A673 (cell line): Measurements from ENCODE around the gene ACTL7B.

Experiments
- CTCF ChIP-seq: fragments of 300-800, 200-600 bp; sonication (generic); conservative IDR thresholded peaks from 2 replicates; pipeline ENCODE4 v1.5.1; 2017; ENCODE audit warnings: low read depth, mild to moderate bottlenecking, antibody characterized with exemption, low read length, moderate library complexity, mixed read lengths
- EZH2 ChIP-seq: fragments of 200-600 bp; sonication (generic); IDR thresholded peaks from 2 replicates; pipeline ENCODE4 v1.6.1; 2017; ENCODE audit warnings: borderline replicate concordance, low read depth, mild to moderate bottlenecking, mixed read lengths, antibody characterized with exemption, low read length; ENCODE audit not compliant: poor library complexity, severe bottlenecking

DNA sequence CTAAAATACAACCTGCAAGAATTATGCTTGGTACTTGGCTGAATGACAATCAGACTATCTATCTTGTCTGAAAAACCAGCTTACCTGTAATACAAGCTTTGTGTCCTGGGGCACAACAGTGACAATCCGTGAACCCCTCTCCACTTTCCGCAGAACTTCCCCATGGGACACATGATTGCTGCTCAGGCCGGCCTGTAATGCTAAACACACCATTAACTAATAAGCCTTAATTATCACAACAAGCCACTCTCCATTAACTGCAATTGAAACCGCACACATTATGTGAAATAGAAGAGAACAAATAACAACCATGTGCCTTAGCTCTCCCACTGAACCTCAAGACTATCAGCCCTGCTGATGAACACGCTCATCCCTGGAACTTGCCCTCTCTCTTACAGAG is 44.4 kb upstream of the ACTL7B start:
- no peak for TF ChIP-seq CTCF
- no peak for TF ChIP-seq EZH2
